ENCODE data around the gene PLGRKT.
"Not testable (repeated sequence)": the region's sequence is repeated elsewhere in the genome, so short reads cannot be mapped to it uniquely, and the experiment has no call there.

The PLGRKT gene, protein sequence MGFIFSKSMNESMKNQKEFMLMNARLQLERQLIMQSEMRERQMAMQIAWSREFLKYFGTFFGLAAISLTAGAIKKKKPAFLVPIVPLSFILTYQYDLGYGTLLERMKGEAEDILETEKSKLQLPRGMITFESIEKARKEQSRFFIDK

DNA sequence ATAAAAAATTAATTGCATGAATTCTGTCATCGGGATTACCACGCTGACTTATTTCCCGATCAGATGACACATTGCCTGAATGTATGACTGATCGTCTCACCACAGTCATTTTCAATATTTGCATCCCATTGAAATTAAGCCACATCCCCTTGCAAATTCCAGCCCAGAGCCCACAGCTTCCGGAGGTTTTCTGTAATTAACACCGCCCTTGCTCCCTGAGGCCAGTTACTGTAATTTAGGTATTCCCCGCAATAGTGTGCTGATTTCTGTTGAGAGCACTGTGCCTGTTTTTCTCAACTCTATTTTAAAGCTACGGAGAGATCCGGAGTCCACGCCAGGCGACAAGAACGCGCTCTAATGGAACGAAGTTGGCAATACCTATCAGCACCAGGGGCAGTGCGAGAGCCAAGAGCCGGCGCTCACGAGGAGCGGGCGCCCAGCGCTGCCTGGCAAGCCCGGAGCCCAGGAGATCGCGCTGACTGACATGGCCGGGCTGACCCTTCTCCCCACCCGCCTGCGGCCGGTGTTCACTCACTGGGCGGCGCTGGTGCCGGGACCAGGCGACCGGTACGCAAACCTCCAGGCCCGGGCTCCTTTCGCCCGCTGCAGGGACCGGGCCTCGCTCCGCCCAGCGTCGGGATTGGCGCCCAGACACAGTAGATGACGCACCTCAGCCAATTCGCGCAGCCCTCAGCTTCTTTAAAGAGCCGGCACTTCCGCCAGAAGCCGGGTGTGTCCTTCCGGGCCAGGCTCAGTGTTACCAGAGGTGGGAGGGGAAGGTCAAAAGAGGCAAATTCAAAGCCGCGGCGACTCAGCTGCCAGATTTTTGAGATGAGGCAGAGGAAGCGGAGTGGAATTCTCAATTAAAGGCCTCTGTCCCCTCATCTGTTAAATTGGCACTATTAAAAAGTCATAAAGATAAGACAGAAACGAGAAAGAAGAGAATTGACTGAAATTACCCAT, at the start of gene PLGRKT:
Gene PLGRKT, minus strand, starts transcription at position 672 of the 963 bp plus-strand sequence. CDS start 5,948 bp downstream, outside the sequence.
- peak; percentile 85 for DNase-seq (ENCODE audit: low read depth)

GRCh38 chr9:5486988-5487387, 49.3 kb upstream of the PLGRKT start:
- DNase-seq (ENCODE audit: low read depth), result no peak

- no peak for DNase-seq (ENCODE audit: low read depth)
Observed at GRCh38 chr9:5485378-5486085, 47.8 kb upstream of the PLGRKT start.

GRCh38 chr9:5483306-5483705, 45.6 kb upstream of the PLGRKT start:
- DNase-seq (ENCODE audit: low read depth), result no peak

DNA sequence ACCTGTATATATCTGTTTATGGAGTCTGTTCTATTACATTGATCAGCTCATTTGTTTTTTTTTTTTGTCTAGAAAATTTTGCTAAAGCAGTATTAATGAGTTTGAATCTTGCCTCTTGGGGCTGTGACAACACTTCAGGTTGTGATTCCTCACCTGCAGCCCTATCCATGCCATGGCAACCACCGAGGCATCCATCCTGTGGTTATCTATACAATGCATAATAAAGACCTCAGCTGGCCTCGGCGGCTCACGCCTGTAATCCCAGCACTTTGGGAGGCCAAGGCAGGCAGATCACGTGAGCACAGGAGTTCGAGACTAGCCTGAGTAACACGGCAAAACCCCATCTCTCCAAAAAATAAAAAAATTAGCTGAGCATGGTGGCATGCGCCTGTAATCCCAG, 44.5 kb upstream of the PLGRKT start:
- DNase-seq (ENCODE audit: low read depth), result no peak

DNA sequence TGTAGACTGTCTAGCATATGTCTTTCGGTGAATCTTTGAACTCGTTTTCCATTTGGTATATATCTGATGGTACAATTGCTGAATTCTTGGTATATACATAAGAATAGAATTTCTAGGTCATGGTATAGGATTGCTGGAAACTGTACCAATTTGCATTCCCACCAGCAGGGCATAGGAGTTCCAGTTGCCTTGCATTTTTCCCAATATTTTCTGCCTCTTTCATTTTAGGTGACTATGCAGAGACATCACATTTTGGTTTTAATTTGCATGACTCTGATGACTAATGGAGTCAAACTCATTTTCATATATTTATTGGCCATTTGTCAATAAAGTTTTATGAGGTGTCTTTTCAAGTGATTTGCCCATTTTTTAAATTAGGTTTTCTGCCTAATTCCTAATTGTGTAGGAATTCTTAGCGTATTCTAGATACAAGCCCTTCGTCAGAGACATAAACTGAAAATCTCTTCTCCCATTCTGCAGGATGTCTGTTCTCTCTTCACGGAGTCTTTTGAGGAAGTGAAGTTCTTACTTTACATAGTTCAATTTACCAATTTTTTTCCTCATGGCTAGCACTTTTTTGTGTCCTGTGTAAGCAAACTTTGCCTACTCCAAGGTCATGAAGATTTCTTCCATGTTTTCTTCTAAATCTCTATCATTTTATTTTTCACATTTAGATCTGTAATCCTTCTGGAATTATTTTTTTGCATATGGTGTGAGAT, 43.8 kb upstream of the PLGRKT start:
- no peak for DNase-seq (ENCODE audit: low read depth)

DNA sequence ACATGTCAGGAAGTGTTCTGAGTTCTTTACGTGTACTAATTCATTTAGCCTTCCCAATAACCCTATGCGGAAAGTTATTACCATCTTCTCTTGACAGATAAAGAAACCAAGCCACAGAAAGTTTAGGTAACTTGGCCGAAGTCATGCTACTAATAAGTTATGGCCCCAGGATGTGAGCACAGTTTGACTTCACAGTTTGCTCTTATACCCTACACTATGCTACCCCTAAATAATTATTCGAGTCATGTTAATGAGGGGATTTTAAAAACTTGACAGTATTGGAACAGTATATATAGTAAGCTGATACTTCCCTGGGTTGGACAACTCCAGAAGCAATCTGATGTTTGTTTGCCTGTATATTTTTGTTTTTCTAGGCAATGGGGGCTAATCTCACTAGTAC, 43.2 kb upstream of the PLGRKT start:
- no peak for DNase-seq (ENCODE audit: low read depth)

DNA sequence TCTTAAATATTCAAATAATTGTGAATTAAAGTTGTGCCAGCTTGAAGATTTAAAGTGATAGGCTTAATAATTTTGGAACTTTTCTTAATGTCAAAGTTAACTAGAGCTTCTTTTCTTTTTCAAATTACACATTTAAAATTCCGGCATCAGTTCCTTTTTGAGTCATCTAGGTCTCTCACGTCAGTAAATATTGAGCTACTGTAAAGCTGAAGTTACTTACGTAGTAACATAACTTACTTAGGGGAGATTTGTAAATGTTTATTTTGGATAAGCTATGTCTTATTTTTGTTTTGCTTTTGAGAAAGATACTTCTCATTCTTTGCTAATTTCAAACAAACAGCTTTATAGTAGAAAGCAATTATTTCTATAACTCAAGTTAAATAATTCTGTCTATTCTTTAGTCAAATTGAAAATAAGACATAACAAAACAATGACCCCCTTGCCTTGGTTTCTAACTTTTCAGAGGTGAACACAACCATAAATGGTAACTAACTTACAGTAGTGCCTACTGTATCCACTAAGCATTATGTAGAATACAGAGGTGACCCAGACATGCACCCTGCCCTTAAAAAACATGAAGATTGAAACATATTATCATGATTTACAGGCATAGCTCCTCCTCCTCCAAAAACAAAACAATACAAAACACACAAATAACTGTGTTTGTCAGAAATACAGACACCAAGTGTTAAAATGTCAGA, 42.4 kb upstream of the PLGRKT start:
- DNase-seq (ENCODE audit: low read depth), result no peak

- DNase-seq (ENCODE audit: low read depth), result no peak
Observed at GRCh38 chr9:5478206-5478605, 40.5 kb upstream of the PLGRKT start.

- DNase-seq (ENCODE audit: low read depth), result not testable (repeated sequence)
Observed at GRCh38 chr9:5475611-5476010, 37.9 kb upstream of the PLGRKT start.

GRCh38 chr9:5470816-5471215, 33.1 kb upstream of the PLGRKT start:
- DNase-seq (ENCODE audit: low read depth), result no peak

GRCh38 chr9:5470122-5470521, 32.4 kb upstream of the PLGRKT start:
- DNase-seq (ENCODE audit: low read depth), result no peak

GRCh38 chr9:5468850-5469249, 31.1 kb upstream of the PLGRKT start:
- DNase-seq (ENCODE audit: low read depth), result no peak

DNA sequence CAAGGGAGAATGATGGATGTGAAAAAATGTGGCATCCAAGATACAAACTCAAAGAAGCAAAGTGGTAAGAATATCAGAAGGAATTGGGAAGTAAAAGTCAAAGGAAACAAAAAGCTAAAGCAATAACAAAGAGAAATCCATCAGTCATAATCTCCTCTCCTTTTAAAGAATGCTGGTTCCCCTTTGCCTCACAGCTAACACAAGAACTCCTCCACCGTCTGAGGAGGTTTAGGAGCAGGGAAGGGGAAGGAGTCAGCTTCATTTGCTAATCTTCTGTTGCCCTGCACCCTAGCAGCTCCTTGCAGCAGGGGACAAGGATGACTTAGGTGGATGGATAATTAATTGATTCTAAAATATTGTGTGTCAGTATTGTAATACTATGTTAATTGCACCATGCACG, 29.0 kb upstream of the PLGRKT start:
- DNase-seq (ENCODE audit: low read depth), result no peak

DNA sequence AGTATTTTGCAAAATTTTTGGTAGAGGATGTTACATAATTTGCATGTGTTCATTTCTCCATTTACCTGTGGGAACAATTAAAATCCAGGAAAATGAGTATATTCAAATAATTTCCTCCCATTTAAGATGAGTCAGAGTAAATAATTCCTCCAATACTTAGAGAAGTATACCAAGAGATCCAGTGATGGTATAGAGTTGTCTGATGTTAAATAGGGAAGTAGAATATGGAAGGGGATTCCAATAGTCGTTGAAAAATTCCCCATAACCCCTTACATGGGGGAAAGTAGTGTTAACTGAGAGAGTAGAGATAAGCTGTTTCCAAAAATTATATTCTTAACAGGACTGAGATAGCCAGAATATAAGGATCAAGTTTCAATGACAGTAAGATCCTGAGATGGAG, 28.3 kb upstream of the PLGRKT start:
- no peak for DNase-seq (ENCODE audit: low read depth)

GRCh38 chr9:5464831-5465330, 27.2 kb upstream of the PLGRKT start:
- not testable (repeated sequence) for DNase-seq (ENCODE audit: low read depth)

DNA sequence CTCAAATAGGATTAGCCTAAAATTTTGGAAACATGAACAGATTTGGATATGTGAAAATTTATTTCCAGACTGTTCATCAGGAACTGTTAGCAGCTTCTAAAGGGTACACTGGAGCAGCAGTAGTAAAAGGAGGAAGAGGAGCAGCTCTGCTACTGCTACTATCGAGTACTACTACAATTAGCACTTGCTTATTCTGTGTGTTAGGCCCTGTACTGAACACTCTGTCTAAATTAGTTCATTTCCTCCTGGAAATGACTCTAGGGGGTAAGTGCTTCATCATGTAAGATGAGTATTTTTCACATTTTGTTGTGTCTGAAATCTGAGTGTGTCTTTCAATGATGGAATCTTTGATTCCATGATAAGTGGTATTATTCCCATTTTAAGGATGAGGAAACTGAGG, 22.4 kb upstream of the PLGRKT start:
- DNase-seq (ENCODE audit: low read depth), result no peak

DNA sequence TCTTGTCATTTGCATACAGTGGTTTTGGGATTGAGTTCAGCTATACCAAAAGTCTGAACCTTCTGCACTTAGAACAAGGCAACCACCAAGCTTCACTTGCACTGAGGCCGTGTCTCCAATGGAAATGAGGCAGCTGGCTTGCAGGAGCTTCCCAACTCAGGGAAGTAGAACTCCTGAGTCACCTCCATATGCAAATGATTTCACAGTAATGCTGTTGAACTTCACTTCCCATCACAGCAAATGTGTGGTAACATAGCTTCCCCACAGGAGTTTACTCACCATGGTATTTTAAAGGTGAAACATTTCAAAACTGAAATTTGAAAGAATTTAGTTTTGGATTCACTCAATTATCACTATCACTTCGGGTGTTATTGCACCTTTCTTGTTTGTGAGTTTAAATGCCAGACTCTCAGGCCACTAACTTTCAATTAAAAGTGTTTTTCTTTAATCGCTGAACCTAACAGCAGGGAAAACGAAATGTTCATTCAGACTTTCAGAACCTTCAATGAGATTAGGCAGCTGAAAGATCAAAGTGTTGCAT, 21.6 kb upstream of the PLGRKT start:
- no peak for DNase-seq (ENCODE audit: low read depth)

GRCh38 chr9:5455181-5455580, 17.5 kb upstream of the PLGRKT start:
- no peak for DNase-seq (ENCODE audit: low read depth)

DNA sequence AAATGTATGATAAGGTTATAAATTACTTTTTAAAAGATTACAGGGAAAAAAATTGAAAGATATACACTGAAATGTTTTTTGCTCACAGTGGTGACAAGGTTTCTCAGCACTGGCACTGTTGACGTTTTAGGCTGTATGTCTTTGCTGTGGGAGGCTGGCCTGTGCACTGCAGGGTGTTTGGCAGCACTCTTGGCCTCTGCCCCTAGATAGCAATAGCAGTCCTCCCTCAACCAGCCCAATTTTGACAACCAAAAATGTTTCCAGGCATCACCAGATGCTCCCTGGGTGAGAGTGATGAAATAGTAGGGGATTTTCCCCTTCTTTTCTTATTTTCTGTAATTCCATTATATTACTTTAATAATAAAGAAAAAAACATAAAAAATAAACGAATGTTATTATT, 15.9 kb upstream of the PLGRKT start:
- DNase-seq (ENCODE audit: low read depth), result no peak

DNA sequence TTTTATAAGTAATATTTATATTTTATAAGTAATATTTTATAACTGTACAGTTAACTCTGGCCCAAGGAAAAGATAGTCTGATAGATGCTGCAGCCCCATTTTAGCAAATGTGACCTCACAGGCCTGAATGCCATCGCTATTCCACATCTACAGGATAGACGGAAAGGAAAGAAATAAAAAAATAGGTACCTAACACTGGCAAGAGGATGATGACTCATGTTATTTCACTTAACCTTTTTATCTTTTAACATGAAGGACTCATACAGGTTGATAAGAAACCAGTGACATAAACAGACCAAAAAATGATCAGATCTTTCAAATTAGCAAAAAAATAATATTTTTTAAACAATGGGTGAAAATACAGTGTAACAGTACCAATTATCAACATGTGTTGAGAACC, 15.3 kb upstream of the PLGRKT start:
- no peak for DNase-seq (ENCODE audit: low read depth)

Measured in stimulated activated CD4-positive, alpha-beta T cell treated with anti-CD3 and anti-CD28 coated beads, Interleukin-2, amount 100 ng/mL, for 4 hours (primary cell).